NCI-H82 (cell line): ENCODE results near the gene PRKAR1B.
"Not testable (repeated sequence)": the region's sequence is repeated elsewhere in the genome, so short reads cannot be mapped to it uniquely, and the experiment has no call there.

Source experiments
- DNase-seq: peaks from one replicate; lab custom pipeline; 2025; lab: John Stamatoyannopoulos, UW

Gene PRKAR1B

DNA sequence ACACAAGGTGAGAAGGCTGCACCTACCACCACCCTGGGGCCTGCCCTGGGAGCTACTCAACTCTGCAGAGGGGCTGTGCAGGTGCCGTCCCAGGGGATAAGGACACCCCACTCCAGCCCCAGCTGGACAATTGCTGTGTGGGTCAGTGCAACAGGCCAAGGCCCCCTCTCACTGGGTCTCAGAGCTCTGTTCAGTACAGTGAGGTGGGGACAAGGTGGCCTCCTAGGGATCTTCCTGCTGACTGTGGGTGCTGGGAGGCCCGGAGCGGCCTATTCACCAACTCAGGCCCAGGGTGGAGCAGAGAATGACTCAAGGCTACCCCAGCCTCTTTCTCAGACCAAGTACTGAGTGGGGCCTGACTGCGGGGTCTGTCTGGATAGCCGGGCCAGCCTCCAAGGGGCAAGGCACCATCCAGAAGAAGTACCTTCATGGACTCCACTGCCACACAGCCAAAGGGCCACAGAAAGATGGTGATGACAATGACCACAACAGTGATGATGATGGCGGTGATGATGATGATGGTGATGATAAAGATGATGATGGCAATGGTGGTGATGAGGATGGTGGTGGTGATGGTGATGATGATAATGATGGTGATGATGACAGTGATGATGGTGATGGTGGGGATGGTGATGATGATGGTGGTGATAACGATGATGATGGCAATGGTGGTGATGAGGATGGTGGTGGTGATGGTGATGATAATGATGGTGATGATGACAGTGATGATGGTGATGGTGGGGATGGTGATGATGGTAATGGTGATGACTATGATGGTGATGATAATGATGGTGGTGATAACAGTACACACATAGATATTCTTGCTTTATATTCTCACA is 60.4 kb downstream of the PRKAR1B start:
- no peak for DNase-seq

DNA sequence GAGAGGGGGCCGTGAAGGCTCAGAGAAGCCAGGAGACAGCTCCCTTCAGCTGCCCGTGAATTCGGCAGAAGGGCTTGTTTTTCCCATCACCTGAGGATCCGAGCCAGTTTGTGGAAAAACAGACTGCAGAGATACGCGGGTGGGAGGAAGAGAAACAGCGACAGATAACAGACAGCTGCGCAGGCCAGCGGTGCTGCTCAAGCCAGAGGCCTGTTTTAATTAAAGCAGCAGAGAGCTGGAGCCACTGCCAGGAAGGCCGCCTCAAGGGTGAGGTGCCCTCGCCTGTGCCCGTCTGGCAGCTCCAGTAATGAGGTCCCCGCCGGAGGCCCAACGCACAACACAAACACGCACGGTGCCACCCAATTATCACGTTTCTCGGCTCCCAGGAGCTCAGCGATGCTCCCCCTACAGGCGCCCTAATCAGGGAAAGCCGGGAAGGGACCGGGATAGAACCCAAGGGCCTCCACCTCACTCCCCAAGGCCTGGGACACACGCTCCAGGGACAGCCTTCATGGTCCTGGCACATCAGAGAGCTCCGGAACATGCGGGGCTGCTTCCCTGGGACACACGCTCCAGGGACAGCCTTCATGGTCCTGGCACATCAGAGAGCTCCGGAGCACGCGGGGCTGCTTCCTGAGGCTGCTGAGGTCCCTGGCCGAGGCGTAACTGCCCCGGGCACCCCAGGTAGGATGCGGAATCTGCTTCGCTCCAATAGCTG is 61.2 kb downstream of the PRKAR1B start:
- no peak for DNase-seq

DNA sequence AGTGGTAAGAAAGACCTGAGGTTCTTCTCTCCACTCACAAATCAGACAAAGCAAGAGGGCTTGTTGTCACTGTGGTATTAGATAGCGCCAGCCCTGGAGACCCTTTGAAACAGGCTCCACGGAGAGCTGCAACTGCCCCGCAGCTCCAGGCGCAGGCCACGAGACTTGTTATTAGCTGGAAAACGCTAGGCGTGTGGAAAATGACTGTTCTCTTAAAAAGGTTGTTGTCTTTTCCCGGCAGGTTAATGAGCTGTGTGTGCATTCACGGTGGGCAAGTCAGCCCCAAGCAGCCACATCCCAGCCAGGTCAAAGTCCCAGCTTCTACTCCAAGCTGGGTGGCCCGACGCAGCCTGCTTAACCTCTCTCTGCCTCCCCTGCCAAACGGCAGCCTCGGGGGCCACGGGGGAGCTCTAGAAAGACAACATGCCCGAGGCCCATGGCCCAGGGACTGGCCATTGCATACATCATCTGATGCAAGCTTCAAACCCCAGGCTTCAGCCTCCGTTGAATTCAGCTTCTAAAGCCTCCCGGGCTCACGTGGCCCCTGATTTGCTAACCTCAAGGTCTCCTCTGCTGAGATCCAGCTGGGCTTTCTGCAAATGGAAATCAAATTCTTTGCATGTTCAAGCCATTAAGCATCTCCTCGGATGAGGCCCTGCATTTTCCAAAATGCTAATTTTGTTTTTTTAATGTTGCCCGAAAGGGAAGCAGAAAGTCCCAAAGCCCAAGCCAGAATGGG is 61.9 kb downstream of the PRKAR1B start:
- DNase-seq: no peak

DNA sequence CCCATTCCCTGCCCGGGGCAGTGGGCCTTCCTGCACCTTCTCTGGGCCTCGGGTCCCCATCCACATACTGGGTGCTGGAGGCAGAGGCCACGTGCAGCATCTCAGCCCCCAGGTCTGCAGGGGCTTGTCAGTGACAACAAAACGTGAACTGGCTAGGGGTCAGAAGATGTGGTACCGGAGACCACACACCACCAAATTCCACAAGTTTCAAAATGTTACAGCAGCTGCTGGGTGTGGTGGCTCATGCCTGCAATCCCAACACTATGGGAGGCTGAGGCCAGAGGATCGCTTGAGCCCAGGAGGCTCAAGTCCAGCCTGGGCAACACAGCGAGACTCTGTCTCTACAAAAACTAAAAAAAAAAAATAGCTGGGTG is 62.7 kb downstream of the PRKAR1B start:
- DNase-seq: no peak

DNA sequence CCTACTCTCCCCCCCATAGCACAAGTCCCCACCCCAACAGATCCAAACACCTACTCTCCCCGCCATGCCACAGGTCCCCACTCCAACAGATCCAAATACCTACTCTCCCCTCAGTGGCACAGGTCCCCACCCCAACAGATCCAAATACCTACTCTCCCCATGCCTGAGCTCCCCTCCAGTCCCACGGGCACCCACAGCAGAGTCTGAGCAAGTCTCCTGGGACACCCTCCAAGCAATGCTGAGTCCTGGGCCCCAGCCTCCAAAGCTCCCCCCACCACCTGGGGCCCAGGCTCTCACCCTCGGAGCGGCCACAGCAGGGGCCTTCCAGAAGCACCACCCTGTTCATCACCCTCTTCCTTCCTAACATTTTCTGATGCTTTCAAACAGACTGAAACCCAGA is 64.5 kb downstream of the PRKAR1B start:
- DNase-seq: no peak

DNA sequence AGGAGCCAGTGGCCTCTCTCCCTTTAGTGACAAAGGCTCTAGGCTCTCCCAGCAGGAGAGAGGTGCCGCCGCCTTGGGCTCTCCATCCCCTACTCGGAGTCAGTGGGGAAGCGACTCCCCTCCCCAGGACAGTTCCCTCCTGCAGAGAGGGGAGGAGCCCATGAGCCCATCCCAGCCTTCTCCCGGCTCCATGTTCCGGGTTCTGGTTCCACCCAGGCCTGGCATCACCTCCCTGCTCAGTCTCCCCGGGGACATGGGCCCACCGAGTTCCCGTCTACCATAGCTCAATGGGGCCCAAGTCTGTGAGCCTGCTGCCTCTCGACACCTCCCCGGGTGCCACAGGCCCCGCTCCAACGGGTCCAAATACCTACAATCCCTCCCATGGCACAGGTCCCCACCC is 67.1 kb downstream of the PRKAR1B start:
- no peak for DNase-seq

DNA sequence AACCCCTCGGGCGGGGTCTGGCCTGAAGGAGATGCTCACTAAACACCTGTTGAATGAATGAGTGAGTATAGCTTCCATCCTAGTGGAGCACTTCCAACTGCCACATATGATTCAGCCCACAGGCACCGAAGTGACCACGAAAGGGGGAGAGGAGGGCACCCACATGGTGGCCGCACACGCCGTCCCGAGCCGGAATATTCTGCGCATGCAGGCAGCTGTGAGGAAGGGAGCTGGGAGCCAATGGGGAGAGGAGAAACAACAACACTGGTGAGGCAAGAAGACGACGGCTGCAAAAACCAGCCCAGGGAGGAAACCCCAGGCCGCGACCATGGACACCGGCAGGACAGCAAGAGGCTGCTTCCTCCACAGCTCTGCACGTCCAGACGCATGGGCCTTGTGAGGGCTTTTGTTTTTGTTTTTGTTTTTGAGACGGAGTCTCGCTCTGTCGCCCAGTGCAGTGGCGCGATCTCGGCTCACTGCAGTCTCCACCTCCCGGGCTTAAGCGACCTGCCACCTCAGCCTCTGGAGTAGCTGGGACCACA is 67.7 kb downstream of the PRKAR1B start:
- no peak for DNase-seq

DNA sequence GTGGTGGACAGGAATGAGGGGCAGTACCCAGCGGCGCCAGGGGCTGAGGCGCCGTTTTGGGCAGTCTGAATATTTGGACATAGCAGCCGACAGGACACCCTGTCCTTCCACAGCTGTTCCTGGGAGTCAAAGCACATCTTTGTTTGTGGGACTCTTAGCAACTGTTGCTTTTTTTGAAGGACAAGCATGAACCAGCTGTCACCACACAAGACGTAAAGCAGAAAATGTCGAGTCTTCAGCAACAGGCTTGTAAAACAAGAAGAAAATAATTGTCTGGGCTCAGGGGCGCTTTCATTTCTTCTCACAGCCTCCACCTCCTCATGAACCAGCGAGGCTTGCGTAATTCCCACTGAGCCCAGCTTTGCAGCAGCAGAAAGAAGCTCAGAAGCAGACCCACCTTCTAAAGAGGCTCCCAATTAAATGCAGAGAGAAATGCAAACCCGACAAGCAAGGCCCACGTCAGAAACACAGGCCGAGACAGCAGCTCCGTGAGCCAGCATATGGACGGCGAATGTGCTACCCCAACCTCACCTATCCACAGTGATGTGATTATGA is 69.4 kb downstream of the PRKAR1B start:
- no peak for DNase-seq

DNA sequence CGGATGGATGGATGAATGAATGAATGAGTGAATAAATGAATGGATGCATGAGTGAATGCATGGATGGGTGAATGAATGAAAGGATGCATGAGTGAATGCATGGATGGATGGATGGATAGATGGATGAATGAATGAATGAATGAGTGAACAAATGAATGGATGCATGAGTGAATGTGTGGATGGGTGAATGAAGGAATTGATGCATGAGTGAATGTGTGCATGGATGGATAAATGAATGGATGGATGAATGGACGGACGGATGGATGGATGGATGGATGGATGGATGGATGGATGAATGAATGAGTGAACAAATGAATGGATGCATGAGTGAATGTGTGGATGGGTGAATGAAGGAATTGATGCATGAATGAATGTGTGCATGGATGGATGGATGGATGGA is 70.1 kb downstream of the PRKAR1B start:
- not testable (repeated sequence) for DNase-seq

DNA sequence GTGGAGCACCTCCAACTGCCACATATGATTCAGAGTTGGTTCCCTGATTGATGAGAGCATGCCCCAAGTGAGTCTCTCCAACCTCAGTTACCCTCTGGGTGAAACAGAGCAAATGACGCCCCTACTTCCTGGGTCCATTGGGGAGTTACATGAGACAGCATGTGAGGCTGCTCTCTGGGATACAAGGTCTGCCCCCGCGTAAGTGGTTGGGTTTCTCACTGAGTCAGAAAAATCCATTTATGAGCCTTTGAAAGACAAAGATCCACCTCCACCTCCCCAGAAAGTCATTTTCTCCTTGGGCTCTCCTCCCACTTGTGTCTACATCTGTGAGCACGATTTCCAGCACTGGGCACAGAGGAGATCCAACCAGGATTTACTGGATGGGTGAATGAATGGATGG is 71.3 kb downstream of the PRKAR1B start:
- DNase-seq: no peak

DNA sequence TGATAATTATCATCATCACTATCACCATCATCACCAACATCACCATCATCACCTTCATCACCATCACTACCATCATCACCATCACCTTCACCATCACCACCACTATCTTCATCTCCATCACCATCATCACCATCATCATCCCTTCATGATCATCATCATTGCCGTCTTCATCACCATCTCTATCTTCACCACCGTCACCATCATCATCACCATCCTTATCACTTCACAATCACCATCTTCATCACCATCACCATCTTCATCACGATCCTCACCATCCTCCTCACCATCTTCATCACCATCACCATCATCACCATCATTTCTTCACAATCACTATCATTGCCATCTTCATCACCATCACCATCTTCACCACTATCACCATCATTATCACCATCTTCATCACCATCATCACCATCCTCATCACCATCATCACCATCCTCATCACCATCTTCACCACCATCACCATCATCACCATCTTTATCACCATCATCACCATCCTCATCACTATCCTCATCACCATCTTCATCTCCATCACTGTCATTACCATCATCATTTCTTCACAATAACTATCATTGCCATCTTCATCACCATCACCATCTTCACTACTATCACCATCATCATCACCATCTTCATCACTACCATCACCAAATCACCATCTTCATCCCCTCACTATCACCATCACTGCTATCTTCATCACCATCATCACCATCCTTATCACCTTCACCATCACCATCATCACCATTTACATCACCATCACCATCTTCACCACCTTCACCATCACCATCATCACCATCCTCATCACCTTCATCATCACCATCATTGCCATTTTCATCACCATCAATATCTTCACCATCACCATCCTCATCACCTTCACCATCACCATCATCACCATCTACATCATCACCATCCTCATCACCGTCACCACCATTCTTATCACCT is 73.0 kb downstream of the PRKAR1B start:
- DNase-seq: no peak

DNA sequence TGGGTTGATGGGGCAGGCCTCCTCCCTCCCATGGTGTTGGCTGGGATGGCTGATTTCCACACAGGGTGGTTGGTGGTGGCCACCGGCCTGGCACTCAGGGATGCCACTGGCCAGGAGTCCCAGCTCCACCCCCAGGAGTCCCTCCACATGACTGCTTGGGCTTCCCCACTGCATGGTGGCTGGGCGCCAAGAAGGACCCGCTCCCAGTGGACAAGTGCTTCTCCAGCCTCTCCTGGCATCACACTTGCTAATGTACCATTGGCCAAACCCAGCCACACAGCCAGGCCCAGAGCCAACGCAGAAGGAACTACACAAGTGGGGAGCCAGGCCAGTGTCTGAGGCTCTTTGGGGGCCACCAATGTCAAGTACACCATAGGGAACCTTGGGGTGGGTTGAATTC is 74.2 kb downstream of the PRKAR1B start:
- no peak for DNase-seq

DNA sequence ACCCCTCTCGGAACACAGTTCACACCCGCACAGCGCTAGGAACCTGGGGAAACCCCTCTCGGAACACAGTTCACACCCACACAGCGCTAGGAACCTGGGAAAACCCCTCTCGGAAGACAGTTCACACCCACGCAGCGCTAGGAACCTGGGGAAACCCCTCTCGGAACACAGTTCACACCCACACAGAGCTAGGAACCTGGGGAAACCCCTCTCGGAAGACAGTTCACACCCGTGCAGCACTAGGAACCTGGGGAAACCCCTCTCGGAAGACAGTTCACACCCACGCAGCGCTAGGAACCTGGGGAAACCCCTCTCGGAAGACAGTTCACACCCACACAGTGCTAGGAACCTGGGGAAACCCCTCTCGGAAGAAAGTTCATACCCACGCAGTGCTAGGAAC is 74.9 kb downstream of the PRKAR1B start:
- not testable (repeated sequence) for DNase-seq

DNA sequence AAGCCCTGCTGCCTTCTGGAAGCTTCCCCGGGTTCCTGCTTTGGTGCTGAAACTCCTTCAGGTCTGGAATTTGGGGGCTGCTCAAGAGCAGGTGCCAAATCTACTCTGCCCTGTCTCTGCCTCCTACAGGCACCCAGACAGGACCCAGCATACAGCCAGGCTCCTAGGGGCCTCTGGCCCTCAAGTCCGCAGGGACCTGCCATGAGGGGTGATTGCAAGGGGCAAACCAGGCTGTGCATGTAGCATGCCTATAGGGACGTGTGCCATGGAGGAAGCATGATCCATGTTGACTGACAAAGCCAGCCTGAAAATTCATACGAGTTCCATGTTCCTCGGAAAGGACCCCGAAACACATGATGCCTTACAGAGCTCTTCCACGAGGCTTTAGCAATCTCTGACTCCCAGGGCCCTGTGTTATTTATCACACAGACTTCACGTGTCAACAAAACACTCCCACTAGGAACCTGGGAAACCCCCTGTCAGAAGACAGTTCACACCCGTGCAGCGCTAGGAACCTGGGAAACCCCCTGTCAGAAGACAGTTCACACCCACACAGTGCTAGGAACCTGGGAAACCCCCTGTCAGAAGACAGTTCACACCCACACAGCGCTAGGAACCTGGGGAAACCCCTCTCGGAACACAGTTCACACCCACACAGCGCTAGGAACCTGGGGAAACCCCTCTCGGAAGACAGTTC is 75.9 kb downstream of the PRKAR1B start:
- DNase-seq: no peak

DNA sequence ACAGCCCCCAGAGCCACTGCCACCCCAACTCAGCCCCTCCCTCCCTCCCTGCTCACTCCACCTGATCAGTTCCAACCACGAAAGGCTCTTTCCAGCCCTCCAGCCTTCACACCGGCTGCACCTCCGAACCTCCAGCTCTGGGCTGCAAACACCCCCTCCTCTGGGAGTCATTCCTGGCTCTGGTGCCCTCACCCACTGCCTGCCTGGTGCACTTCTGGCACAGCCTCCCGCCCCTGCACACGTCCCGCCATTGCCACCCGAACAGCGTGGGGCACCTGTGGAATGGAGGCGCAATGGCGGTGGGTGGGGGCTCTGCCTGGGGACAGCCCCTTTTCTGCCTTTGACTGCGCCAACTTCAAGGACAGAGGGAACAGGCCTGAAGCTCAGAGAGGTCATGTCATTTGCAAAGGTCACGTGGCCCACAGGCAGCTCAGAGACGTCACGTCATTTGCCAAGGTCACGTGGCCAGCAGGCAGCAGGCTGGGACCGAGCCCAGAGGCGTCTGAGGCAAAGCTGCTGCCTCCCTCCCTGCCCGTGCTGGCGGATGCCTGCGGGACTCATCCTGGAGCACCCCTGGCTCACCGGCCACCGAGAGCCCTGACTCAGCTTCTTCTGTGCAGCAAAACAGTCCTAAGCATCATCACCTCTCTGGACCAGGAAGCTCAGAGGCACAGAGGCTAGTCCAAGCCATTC is 76.6 kb downstream of the PRKAR1B start:
- DNase-seq: no peak

DNA sequence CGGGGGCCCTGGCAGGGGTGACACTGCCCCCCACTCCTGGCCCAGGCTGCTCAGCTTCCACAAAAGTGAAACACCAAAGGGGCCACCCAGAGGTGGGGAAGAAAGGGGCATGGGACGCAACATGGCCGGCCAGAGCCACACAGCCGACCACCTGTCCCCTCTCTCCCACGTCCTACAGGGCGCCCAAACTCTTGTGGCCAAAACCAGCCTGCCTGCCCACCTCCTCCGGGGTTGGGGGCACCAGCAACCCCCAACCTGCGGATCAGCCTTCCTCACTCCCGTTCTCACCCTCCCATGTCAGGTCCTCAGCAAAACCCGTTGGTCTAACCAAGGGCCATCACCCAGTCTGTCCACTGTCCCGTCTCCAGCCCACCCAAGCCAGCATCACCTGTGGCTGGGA is 80.1 kb downstream of the PRKAR1B start:
- DNase-seq: no peak

DNA sequence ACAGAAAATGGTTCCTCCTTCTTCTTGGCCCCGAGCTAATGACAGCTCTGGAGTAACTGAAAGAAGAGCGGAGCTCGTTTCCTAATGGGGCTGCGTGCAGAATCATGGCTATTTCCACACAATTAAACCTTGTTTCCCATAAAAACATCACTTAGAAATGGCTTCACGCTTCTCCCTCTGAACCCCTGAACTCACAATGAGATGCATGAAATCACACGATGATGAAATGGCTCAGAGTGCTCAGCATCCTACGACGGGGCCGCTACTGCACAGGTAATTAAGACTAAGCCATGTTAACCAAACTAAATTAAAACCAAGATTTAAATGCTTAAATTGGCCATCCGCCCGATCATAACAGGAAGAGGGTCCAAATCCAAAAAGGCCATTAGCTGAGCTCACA is 80.6 kb downstream of the PRKAR1B start:
- DNase-seq: no peak

DNA sequence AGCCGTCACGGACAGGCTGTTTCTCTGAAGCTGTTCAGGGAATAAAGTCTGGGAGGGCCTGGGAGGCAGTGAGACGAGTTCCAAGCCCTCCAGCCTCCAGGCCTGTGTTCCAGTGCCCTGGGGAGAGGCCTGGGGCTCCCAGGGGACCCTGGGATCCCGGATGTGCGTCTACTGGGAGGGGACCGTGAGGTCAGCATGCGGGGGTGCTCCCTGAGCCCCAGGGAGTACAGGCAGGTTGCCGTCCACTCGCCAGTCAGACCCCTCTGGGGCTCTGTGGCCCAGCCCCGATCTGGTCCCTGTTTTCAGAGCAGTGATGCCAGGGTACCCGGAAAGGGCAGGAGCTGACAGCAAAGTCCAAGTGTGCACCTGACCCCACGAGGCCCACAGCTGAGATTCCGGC is 81.5 kb downstream of the PRKAR1B start:
- no peak for DNase-seq

DNA sequence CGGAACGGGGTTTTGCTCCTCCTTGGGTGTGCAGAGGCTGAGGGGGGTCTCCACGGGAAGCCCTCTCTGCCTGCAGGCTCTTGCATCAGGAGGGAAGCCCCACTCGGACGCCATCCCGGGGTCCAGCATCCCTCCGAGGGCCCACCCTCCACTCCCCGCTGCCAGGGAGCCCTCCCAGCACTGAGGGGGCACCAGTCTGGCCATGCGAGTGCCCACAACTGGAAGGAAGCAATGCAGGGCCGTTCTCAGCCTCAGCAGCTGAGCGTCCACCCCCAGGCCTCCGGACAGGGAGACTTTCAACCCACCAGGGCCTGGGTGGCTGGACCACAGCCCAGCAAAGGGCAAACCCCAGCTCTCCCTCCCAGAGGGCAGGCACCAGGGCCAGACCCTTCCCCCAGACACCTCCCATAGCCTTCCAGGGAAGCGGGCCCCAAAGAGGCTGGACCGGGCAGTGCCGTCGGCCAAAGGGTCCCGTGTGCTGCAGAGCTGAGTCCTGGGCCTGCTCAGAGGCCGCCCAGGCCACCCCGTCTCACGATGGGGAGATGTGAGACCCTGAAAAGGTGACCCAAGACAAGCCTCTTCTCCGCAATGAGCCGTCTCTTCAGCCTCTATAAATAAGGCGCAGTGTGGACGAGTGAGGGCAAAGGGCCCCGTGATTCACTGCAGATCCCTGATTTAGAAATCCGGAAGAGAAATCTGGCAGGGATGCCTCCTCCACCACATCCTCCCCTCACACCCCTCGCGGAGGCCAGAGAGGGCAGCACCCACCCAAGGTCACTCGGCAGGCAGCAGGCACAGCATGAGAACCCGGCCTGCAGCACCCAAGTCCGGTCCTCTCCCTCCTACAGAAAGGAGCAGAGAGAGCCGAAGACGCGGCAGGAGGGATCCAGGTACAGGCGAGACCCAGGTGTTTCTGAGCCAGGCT is 82.4 kb downstream of the PRKAR1B start:
- DNase-seq: no peak
